ENCODE data around the gene MSH5.

GRCh38 chr6:31791324-31792089, 51.7 kb downstream of the MSH5 start:
- TF ChIP-seq MYC (IDR thresholded peaks at IDR 0.05; ENCODE audit: borderline replicate concordance, low read length) (no peak), CHD2 (IDR thresholded peaks at IDR 0.05; ENCODE audit: low read length, partially characterized antibody) (no peak), ZFP36 (IDR thresholded peaks at IDR 0.05; ENCODE audit: borderline replicate concordance, partially characterized antibody) (no peak), CTCF (IDR thresholded peaks at IDR 0.05) (peak; percentile 49), ESRRA (IDR thresholded peaks at IDR 0.05; ENCODE audit: borderline replicate concordance, low read length) (no peak), EHMT2 (IDR thresholded peaks at IDR 0.05; ENCODE audit: low read depth) (no peak)

Data from A549 (cell line).